Loucy (cell line): ENCODE measurements around the gene NEO1.

ENCODE experiments used
- H2AFZ ChIP-seq: fragments of 200-600 bp; sonication (generic); 2 replicates; pipeline ENCODE4 v1.6.0; 2016; ENCODE audit warnings: antibody characterized with exemption, mild to moderate bottlenecking, low read length, moderate library complexity
- H3F3A ChIP-seq: fragments of 200-600 bp; 2 replicates; pipeline ENCODE4 v1.6.0; 2016; ENCODE audit warnings: antibody characterized with exemption, low read depth, mild to moderate bottlenecking
- H3K27me3 ChIP-seq: fragments of 200-600 bp; sonication (generic); 2 replicates; pipeline ENCODE4 v1.6.1; 2014; ENCODE audit warnings: low read length, mild to moderate bottlenecking; ENCODE audit not compliant: insufficient read depth, poor library complexity, severe bottlenecking
- H3K36me3 ChIP-seq: fragments of 200-600 bp; sonication (generic); 2 replicates; pipeline ENCODE4 v1.6.1; 2016; ENCODE audit warnings: low read length; ENCODE audit not compliant: insufficient read depth
- H3K4me1 ChIP-seq: fragments of 200-600 bp; sonication (generic); 2 replicates; pipeline ENCODE4 v1.5.1; 2014; ENCODE audit warnings: low read length, mild to moderate bottlenecking; ENCODE audit not compliant: insufficient read depth, poor library complexity, severe bottlenecking
- H3K4me2 ChIP-seq: fragments of 200-600 bp; sonication (generic); 2 replicates; pipeline ENCODE4 v1.6.0; 2014; ENCODE audit warnings: antibody characterized with exemption, low read length, low read depth, mild to moderate bottlenecking; ENCODE audit not compliant: poor library complexity, severe bottlenecking
- H3K4me3 ChIP-seq: fragments of 200-600 bp; sonication (generic); 2 replicates; pipeline ENCODE4 v1.5.1; 2014; ENCODE audit warnings: low read length, mild to moderate bottlenecking, mixed read lengths; ENCODE audit not compliant: poor library complexity, severe bottlenecking
- H3K79me2 ChIP-seq: fragments of 200-600 bp; sonication (generic); 2 replicates; pipeline ENCODE4 v1.6.1; 2014; ENCODE audit warnings: low read length; ENCODE audit not compliant: insufficient read depth
- H3K9ac ChIP-seq: fragments of 200-600 bp; sonication (generic); 2 replicates; pipeline ENCODE4 v1.6.0; 2014; ENCODE audit warnings: mild to moderate bottlenecking, low read depth, low read length, moderate library complexity; ENCODE audit not compliant: poor library complexity, severe bottlenecking
- H3K9me2 ChIP-seq: fragments of 200-600 bp; sonication (generic); replicated peaks from 2 replicates; pipeline ENCODE4 v1.6.1; 2016; ENCODE audit warnings: low read depth, low read length, mixed read lengths
- H3K9me3 ChIP-seq: fragments of 200-600 bp; sonication (generic); 2 replicates; pipeline ENCODE4 v1.6.1; 2014; ENCODE audit warnings: mild to moderate bottlenecking, antibody characterized with exemption, low read length, low read depth; ENCODE audit not compliant: insufficient read depth
- H4K20me1 ChIP-seq: fragments of 200-600 bp; sonication (generic); 2 replicates; pipeline ENCODE4 v1.6.0; 2014; ENCODE audit warnings: antibody characterized with exemption, low read length, mild to moderate bottlenecking; ENCODE audit not compliant: insufficient read depth, poor library complexity, severe bottlenecking
- EZH2phosphoT487 ChIP-seq: fragments of 200-600 bp; IDR thresholded peaks from 2 replicates; pipeline ENCODE4 v1.6.1; 2018; ENCODE audit warnings: antibody characterized with exemption, mild to moderate bottlenecking, moderate library complexity, borderline replicate concordance
- TF ChIP-seq, protein P1 (sequence below): fragments of 200-600 bp; sonication (generic); conservative IDR thresholded peaks from 2 replicates; pipeline ENCODE4 v1.5.1; 2014; ENCODE audit warnings: mild to moderate bottlenecking, antibody characterized with exemption, low read length

NEO1 gene

DNA sequence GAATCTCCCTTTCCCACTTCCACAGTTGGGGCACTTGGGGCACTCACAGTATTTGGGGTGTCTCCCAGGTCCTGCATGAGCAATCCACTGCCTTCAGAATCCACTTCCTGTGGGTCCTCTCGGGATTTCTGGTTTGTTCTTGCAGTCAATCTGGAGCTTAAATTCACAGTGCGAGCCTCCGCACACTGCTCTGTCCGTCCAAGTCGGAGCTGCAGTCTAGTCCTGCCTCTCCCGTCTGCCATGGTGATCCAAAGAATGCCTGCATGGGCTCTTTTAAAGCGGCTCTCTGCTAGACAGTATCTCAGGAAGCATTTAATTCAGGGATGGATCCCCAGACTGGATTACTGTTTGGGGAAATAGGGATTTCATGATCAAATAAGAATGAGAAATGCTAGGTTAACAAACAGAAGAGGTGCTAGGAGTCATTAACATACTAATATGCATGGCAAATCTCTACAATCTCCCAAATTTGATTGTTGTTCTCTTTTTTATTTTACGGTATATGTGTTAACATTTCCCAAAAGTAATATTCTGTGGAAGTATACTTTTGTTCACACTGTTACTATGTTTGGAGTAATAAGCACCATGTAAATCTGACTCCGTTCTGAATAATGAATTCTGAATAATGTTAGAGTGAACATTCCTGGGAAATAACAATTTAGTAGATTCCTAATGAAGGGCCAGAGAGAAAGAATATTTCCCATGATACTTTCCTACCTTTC, 174.0 kb downstream of the NEO1 start:
- TF ChIP-seq, protein P1, sequence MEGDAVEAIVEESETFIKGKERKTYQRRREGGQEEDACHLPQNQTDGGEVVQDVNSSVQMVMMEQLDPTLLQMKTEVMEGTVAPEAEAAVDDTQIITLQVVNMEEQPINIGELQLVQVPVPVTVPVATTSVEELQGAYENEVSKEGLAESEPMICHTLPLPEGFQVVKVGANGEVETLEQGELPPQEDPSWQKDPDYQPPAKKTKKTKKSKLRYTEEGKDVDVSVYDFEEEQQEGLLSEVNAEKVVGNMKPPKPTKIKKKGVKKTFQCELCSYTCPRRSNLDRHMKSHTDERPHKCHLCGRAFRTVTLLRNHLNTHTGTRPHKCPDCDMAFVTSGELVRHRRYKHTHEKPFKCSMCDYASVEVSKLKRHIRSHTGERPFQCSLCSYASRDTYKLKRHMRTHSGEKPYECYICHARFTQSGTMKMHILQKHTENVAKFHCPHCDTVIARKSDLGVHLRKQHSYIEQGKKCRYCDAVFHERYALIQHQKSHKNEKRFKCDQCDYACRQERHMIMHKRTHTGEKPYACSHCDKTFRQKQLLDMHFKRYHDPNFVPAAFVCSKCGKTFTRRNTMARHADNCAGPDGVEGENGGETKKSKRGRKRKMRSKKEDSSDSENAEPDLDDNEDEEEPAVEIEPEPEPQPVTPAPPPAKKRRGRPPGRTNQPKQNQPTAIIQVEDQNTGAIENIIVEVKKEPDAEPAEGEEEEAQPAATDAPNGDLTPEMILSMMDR, result no peak
- no peak for TF ChIP-seq EZH2phosphoT487

DNA sequence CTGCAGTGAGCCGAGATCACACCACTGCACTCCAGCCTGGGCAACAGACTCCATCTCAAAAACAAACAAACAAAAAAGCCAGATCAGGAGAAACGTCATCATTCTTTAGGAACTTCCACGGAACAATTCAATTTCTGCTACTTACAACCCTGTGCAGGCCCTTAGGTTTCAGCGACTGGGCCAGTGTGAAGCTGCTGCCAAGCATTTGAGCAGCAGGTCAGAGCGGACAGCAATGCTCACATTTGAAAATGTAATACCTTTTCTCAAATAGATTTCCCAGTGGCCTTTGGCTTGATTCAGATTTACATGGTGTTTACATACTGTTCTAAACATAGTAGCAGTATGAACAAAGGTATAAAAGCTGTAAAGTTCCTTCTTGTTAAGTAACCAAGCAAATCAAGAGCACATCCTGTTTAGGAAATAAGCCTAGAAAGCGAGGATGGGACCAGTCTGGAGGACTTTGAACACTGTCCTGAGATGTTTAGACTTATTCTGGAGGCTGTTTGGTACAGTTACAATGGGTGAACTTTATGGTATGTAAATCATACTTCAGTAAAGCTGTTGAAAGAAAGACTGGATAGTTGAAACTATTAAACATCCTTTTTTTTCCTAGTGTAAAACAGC, 175.3 kb downstream of the NEO1 start:
- Histone ChIP-seq H3K27me3 (peaks cover 7% of the 10 kb centered on the region), H3K79me2 (no peaks in the 10 kb centered on the region), H3K4me1 (no peaks in the 10 kb centered on the region), H3K4me3 (no peak overlapping the region), H4K20me1 (no peaks in the 10 kb centered on the region), H3K9me2 (no peaks in the 10 kb centered on the region), H3K36me3 (no peaks in the 10 kb centered on the region), H3K4me2 (no peak overlapping the region), H2AFZ (no peak overlapping the region), H3K9me3 (no peaks in the 10 kb centered on the region), H3K9ac (no peak overlapping the region), H3F3A (no peaks in the 10 kb centered on the region)
- no peak for TF ChIP-seq EZH2phosphoT487
- TF ChIP-seq, protein P1, result no peak

More for the DNA sequence above, 174.0 kb downstream of the NEO1 start:
- Histone ChIP-seq H3K9ac (no peak overlapping the region), H3K79me2 (no peaks in the 10 kb centered on the region), H3K4me3 (no peak overlapping the region), H3K4me2 (no peak overlapping the region), H3F3A (no peaks in the 10 kb centered on the region), H3K27me3 (peaks cover 7% of the 10 kb centered on the region), H3K4me1 (no peaks in the 10 kb centered on the region), H3K9me2 (no peaks in the 10 kb centered on the region), H4K20me1 (no peaks in the 10 kb centered on the region), H3K9me3 (no peaks in the 10 kb centered on the region), H2AFZ (no peak overlapping the region), H3K36me3 (no peaks in the 10 kb centered on the region)

DNA sequence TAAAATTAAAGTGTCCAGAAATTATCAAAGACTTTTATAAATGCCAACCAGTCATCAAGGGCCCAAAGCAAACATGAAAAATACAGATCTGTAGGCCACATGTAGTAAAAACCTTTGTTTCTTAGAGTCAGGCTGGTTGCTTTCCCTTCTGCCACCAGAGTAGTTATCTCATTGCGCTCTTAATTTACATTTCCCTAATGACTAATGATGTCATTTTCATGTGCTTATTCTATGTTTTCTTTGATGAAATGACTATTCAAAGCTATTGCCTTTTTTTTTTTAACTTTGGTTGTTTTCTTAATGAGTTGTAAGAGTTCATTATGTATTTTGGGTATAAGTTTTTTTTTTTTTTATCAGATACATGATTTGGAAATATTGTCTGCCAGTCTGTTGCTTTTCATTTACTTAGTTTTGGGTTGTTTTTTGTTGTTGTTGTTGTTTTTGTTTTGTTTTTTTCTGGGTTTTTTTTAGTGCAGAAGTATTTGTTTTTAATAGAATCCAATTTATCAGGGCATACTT, 175.9 kb downstream of the NEO1 start:
- H3F3A ChIP-seq, result no peaks in the 10 kb centered on the region
- H3K36me3 ChIP-seq, result no peaks in the 10 kb centered on the region
- H3K9me3 ChIP-seq, result no peaks in the 10 kb centered on the region
- H3K4me3 ChIP-seq, result no peak overlapping the region
- peaks cover 7% of the 10 kb centered on the region for H3K27me3 ChIP-seq
- no peaks in the 10 kb centered on the region for H3K4me1 ChIP-seq
- no peaks in the 10 kb centered on the region for H3K79me2 ChIP-seq
- H3K9me2 ChIP-seq, result no peaks in the 10 kb centered on the region
- no peak overlapping the region for H3K9ac ChIP-seq
- no peak overlapping the region for H2AFZ ChIP-seq
- H3K4me2 ChIP-seq, result no peak overlapping the region
- no peaks in the 10 kb centered on the region for H4K20me1 ChIP-seq
- TF ChIP-seq, protein P1, result no peak
- no peak for TF ChIP-seq EZH2phosphoT487
